ENCODE measurements around the gene CGB5.

DNA sequence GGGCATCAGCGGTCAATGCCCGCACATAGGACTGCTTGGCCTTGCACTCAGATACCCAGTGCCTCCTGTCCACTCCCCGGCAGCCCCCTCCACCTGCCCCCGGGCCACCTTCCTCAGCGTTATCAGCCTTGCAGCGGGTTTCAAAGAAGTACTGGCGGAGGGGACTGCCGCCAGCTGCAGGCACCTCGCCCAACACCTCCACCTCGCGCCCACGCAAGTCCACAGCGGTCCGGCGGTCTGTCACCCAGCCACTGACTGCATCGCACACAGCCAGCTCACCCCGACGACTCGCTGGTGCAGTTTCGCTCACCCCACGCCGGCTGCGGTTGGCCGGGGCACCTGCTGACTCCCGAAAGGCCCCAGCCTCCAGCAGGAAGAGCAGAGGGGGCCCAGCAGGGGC lies 17.8 kb downstream of the CGB5 start:
- TF ChIP-seq TAF1 (IDR thresholded peaks at IDR 0.05; ENCODE audit: low read depth, low read length) (no peak), POLR2A (IDR thresholded peaks at IDR 0.05; ENCODE audit: low read depth, low read length) (no peak), POLR2AphosphoS5 (IDR thresholded peaks at IDR 0.05; ENCODE audit: low read depth, low read length) (no peak), PAX5 (IDR thresholded peaks at IDR 0.05; ENCODE audit: insufficient read depth, low read length, severe bottlenecking) (no peak), SPI1 (IDR thresholded peaks at IDR 0.05; ENCODE audit: low read depth, low read length) (no peak), POU2F2 (IDR thresholded peaks at IDR 0.05; ENCODE audit: low read depth, low read length) (no peak)

All from GM12891 (cell line).